ENCODE results near the gene ADCYAP1. TPM values are rescaled to one million over a fixed set of nuclear protein-coding genes. Genes with fewer than 3 reads are reported as not detected.

The ADCYAP1 gene
- polyA plus RNA-seq, 1 donor, result 0.34 TPM

GRCh38 chr18:908758-909724 is 4.4 kb downstream of the ADCYAP1 start:
- DNase-seq (ENCODE audit: low read depth), result no peak

GRCh38 chr18:910247-910646 is 5.6 kb downstream of the ADCYAP1 start:
- DNase-seq (ENCODE audit: low read depth), result no peak

GRCh38 chr18:911025-911424 is 6.4 kb downstream of the ADCYAP1 start:
- DNase-seq (ENCODE audit: low read depth), result no peak

- DNase-seq (ENCODE audit: low read depth), result no peak
Observed at GRCh38 chr18:911486-911885, 6.8 kb downstream of the ADCYAP1 start.

- no peak for DNase-seq (ENCODE audit: low read depth)
Observed at GRCh38 chr18:916562-916961, 11.9 kb downstream of the ADCYAP1 start.

GRCh38 chr18:919078-919477 is 14.4 kb downstream of the ADCYAP1 start:
- DNase-seq (ENCODE audit: low read depth), result no peak

- no peak for DNase-seq (ENCODE audit: low read depth)
Observed at GRCh38 chr18:923144-923866, 18.6 kb downstream of the ADCYAP1 start.

GRCh38 chr18:924987-925386 is 20.3 kb downstream of the ADCYAP1 start:
- DNase-seq (ENCODE audit: low read depth), result no peak

- DNase-seq (ENCODE audit: low read depth), result no peak
Observed at GRCh38 chr18:926946-927345, 22.3 kb downstream of the ADCYAP1 start.

GRCh38 chr18:933082-933481 is 28.4 kb downstream of the ADCYAP1 start:
- DNase-seq (ENCODE audit: low read depth), result no peak

GRCh38 chr18:934518-935133 is 30.0 kb downstream of the ADCYAP1 start:
- DNase-seq (ENCODE audit: low read depth), result no peak

GRCh38 chr18:936941-937340 is 32.3 kb downstream of the ADCYAP1 start:
- DNase-seq (ENCODE audit: low read depth), result no peak

- DNase-seq (ENCODE audit: low read depth), result no peak
Observed at GRCh38 chr18:939166-939565, 34.5 kb downstream of the ADCYAP1 start.

GRCh38 chr18:939958-940357 is 35.3 kb downstream of the ADCYAP1 start:
- no peak for DNase-seq (ENCODE audit: low read depth)

GRCh38 chr18:941331-941730 is 36.7 kb downstream of the ADCYAP1 start:
- no peak for DNase-seq (ENCODE audit: low read depth)

GRCh38 chr18:944440-944839 is 39.8 kb downstream of the ADCYAP1 start:
- DNase-seq (ENCODE audit: low read depth), result no peak

- DNase-seq (ENCODE audit: low read depth), result no peak
Observed at GRCh38 chr18:949724-950631, 45.3 kb downstream of the ADCYAP1 start.

- DNase-seq (ENCODE audit: low read depth), result no peak
Observed at GRCh38 chr18:950882-951495, 46.3 kb downstream of the ADCYAP1 start.

GRCh38 chr18:955384-956066 is 50.9 kb downstream of the ADCYAP1 start:
- no peak for DNase-seq (ENCODE audit: low read depth)

- no peak for DNase-seq (ENCODE audit: low read depth)
Observed at GRCh38 chr18:957829-958228, 53.2 kb downstream of the ADCYAP1 start.
